VCaP (cell line): ENCODE results near the gene RPLP2.

Experiments
- H3K27ac ChIP-seq: fragments of 450-650 bp; 2 replicates; pipeline ENCODE4 v1.5.1; 2017
- CTCF ChIP-seq: fragments of 450-650 bp; conservative IDR thresholded peaks from 2 replicates; pipeline ENCODE4 v1.5.1; 2017; ENCODE audit warnings: mild to moderate bottlenecking, moderate library complexity

Gene RPLP2

DNA sequence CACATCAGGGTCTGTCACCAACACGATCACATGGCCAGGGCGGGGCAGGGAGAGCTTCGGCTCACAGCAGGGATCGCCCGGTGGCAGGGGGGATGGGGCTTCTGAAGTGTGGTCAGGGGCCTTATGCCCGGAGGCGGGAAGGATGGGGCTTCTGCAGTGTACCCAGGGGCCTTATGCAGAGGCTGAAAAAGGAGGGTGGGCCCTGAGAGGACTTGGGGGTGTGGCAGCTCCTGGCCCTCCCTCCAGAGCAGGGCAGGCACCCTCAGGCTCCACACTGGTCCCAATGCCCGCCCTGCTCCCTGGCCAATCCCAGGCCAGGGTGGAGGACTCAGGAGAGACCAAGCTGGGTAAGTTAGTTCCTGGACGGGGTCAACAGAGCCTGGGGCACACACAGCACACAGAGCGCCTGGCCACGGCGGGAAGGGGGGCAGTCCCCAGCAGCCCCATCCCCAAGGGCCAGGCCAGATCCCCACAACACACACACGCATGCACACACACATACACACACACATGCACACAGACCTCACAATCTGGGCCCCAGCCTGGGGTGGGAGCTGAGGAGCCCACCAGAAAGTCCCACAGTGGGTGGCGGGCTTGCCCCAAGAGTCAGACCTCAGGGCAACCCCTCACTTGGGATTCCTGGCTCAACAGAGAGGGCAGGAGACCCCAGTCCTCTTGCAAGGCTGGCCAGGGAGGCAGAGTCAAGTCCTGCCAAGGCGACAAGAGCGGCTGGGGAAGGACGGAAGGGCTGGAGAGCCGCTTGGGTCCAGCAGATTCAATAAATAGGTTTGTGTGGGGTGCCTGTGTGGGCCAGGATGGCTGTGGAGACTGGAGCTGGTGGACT, 18.8 kb upstream of the RPLP2 start:
- TF ChIP-seq CTCF, result no peak
- no peak overlapping the region for H3K27ac ChIP-seq

DNA sequence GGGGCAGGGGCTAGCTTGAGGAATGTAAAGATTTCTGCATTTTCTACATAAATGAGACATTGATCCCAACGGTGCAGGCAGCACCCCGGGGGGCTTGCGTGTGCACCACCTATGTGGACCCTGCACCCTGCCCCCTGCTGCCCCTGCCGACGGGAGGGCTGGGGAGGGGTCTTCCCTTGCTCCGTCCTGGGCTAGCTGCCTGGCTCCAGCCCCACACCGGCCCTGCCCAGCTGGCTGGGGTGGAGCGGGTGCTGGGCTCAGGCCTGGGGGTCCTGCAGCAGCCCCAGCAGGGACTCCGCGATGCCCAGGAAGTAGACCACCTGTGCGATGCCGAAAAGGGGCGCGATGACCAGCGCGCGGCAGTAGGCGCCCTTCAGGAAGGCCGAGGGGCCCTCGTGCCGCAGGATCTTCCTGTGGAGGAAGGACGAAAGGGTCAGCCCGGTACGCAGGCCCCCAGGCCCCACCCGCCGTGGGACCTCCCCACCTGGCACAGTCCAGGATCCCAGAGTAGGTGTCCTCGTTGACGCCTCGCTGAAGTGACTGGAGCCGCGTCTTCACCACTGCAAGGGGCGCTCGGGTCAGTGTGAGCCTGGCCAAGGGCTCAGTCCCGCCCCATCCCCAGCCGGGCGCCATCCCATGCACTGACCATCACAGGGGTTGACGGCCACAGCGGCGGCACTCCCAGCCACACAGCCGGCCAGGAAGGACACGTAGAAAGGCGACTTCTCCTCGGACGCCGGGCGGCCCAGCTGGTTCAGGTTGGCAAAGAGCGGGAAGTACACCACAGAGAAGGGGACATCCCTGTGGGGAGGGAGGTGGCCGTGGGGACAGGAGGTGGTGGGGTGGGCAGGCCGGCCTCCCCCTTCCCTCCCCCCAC, 17.9 kb upstream of the RPLP2 start:
- TF ChIP-seq CTCF, result no peak

GRCh38 chr11:792535-792821, 17.3 kb upstream of the RPLP2 start:
- TF ChIP-seq CTCF, result no peak
- H3K27ac ChIP-seq, result no peak overlapping the region

More for the DNA sequence above, 17.9 kb upstream of the RPLP2 start:
- H3K27ac ChIP-seq, result no peak overlapping the region

DNA sequence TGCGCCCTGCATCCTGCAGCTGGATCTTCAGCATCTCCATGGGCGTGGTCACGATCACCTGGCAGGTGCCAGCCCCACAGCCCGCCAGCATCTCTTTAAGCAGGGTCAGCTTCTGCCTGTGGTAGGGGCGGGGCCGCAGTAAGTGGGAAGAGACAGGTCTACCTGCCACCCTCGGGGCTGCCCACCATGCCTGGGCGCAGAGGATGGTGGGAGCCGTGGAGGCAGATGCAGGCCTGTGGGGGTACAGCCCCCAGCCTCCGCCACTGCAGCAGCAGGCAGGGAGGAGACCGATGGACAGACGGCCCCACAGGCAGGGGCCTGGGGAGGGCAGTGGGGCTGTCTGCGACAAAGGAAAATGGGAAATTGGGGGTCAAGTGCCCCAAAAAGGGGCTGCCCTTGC, 16.9 kb upstream of the RPLP2 start:
- no peak overlapping the region for H3K27ac ChIP-seq
- no peak for TF ChIP-seq CTCF

DNA sequence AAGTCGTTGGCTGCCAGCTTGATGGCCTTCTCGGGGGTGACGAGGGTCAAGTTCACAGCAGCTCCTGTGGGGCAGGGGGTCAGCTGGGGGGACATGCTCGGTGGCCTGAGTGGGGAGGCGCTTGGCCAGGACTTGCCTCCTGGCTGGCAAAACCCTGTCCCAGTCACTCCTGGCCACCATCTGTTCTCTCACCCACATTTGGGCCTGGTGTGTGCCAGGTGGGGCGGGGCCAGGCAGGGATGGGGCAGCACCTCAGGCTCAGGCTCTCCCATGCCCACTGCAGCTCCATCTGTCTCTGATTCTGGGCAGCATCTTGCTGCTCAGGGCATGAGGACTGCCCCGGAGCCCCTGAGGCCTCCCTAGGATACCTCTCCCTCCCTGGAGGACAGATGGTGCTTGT, 16.2 kb upstream of the RPLP2 start:
- no peak for TF ChIP-seq CTCF
- no peak overlapping the region for H3K27ac ChIP-seq

- no peak for TF ChIP-seq CTCF
- peak overlapping the region; percentile 89; the same call in 1 of the 2 replicates for H3K27ac ChIP-seq
These were observed 15.6 kb upstream of the RPLP2 start for GRCh38 chr11:794013-794765.
